Calu3 (cell line): ENCODE measurements around the gene MRM3. TPM values are rescaled to one million over a fixed set of nuclear protein-coding genes. Genes with fewer than 3 reads are reported as not detected.
A peak's percentile ranks its signal among the peaks of the same experiment; 100 is the strongest.

Source experiments
- BruUV-seq: library from RNA; stranded (reverse); fragments of 400-500 nt; replicated peaks from 2 replicates; lab custom pipeline; 2021; lab: Mats Ljungman, UMichigan
- CTCF ChIA-PET: fragments of 300-600 bp; sonication (Branson Sonifier 250); formaldehyde crosslinking; loops from one replicate; lab custom pipeline; 2022; ENCODE audit warnings: antibody characterized with exemption; lab: Charles Lee
- DNase-seq: peaks from one replicate; pipeline ENCODE4 v3.0.0; 2022
- H3K27ac Mint-ChIP-seq: one replicate; pipeline ENCODE4 v1.8.0; 2022; ENCODE audit warnings: mixed read lengths; ENCODE audit not compliant: unreplicated experiment
- H3K27me3 Mint-ChIP-seq: one replicate; pipeline ENCODE4 v1.8.0; 2022; ENCODE audit warnings: mixed read lengths; ENCODE audit not compliant: unreplicated experiment
- H3K36me3 Mint-ChIP-seq: one replicate; pipeline ENCODE4 v1.8.0; 2022; ENCODE audit warnings: mild to moderate bottlenecking, moderate library complexity, mixed read lengths; ENCODE audit not compliant: insufficient read depth, unreplicated experiment
- H3K4me1 Mint-ChIP-seq: one replicate; pipeline ENCODE4 v1.8.0; 2022; ENCODE audit warnings: mild to moderate bottlenecking, low read depth, mixed read lengths; ENCODE audit not compliant: unreplicated experiment
- H3K4me3 Mint-ChIP-seq: one replicate; pipeline ENCODE4 v1.8.0; 2022; ENCODE audit warnings: mild to moderate bottlenecking, low read depth, moderate library complexity, mixed read lengths; ENCODE audit not compliant: unreplicated experiment
- H3K9me3 Mint-ChIP-seq: one replicate; pipeline ENCODE4 v1.8.0; 2022; ENCODE audit warnings: low read depth, mixed read lengths; ENCODE audit not compliant: unreplicated experiment
- intact Hi-C: fragments of 100-400 bp; cut with micrococcal nuclease; formaldehyde crosslinking; loops from one replicate; pipeline ENCODE4 v1.10.0; 2022; ENCODE audit not compliant: unreplicated experiment
- total RNA-seq: library from RNA; stranded (reverse); gene quantifications from 2 replicates; pipeline ENCODE4 v1.2.3, GENCODE V29; 2022
- TF ChIP-seq, protein P1 (sequence below): fragments of 200-600 bp; IDR thresholded peaks from one replicate; pipeline ENCODE4 v1.8.0; 2022; ENCODE audit warnings: antibody characterized with exemption; ENCODE audit not compliant: unreplicated experiment

MRM3 gene
- total RNA-seq, 1 experiment from 2014 or later: 15.0 TPM

GRCh38 chr17:737561-738113 is 44.5 kb upstream of the MRM3 start:
- no TSS peak for BruUV-seq
- Mint-ChIP-seq H3K27ac (no peak overlapping the region), H3K27me3 (no peaks in the 10 kb centered on the region), H3K4me1 (no peaks in the 10 kb centered on the region), H3K4me3 (no peak overlapping the region), H3K36me3 (peaks cover 57% of the 10 kb centered on the region), H3K9me3 (no peaks in the 10 kb centered on the region)
- intact Hi-C loops: no loop called here
- no peak for DNase-seq
- CTCF ChIA-PET: interaction anchor here (0.7 kb wide), 1 partner anchor 76 kb away, joined by 3 read pairs; no protein-coding TSS in a partner anchor
- TF ChIP-seq, protein P1, sequence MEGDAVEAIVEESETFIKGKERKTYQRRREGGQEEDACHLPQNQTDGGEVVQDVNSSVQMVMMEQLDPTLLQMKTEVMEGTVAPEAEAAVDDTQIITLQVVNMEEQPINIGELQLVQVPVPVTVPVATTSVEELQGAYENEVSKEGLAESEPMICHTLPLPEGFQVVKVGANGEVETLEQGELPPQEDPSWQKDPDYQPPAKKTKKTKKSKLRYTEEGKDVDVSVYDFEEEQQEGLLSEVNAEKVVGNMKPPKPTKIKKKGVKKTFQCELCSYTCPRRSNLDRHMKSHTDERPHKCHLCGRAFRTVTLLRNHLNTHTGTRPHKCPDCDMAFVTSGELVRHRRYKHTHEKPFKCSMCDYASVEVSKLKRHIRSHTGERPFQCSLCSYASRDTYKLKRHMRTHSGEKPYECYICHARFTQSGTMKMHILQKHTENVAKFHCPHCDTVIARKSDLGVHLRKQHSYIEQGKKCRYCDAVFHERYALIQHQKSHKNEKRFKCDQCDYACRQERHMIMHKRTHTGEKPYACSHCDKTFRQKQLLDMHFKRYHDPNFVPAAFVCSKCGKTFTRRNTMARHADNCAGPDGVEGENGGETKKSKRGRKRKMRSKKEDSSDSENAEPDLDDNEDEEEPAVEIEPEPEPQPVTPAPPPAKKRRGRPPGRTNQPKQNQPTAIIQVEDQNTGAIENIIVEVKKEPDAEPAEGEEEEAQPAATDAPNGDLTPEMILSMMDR: no peak

DNA sequence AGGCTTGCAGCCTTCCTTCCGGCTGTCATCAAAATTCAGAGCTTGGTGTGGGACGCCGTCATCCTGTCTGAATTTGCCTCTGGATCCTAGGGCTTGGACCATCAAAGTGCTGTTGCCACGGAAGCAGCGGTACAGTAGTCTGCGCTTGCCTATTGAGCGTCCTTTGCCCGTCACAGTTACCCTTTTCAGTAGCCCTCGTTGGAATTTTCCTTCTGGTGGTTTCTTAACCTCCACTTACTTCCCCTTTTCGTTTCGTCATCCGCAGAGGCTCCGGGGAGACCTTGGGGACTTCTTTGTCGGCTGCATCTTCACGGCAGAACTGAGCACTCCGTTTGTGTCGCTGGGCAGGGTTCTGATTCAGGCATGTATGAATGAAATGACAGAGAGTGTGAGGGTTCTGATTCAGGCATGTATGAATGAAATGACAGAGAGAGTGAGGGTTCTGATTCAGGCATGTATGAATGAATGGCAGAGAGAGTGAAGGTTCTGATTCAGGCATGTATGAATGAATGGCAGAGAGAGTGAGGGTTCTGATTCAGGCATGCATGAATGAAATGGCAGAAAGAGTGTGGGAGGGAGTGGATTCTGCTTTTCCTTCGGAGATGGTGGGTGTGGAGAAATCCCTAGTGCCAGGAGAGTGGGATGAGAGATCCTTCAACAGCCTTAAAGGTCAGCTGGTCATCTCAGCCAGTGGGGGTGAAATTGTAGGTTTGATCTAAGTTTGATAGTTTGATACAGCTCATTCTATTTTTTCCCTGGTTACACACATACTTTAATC is 41.7 kb upstream of the MRM3 start:
- Mint-ChIP-seq H3K36me3 (peaks cover 45% of the 10 kb centered on the region), H3K4me1 (no peaks in the 10 kb centered on the region), H3K27ac (peak overlapping the region; percentile 56), H3K9me3 (no peaks in the 10 kb centered on the region), H3K4me3 (no peak overlapping the region), H3K27me3 (no peaks in the 10 kb centered on the region)
- intact Hi-C loops: no loop called here
- TF ChIP-seq, protein P1: no peak
- BruUV-seq: no TSS peak
- CTCF ChIA-PET: no interaction called here
- no peak for DNase-seq

DNA sequence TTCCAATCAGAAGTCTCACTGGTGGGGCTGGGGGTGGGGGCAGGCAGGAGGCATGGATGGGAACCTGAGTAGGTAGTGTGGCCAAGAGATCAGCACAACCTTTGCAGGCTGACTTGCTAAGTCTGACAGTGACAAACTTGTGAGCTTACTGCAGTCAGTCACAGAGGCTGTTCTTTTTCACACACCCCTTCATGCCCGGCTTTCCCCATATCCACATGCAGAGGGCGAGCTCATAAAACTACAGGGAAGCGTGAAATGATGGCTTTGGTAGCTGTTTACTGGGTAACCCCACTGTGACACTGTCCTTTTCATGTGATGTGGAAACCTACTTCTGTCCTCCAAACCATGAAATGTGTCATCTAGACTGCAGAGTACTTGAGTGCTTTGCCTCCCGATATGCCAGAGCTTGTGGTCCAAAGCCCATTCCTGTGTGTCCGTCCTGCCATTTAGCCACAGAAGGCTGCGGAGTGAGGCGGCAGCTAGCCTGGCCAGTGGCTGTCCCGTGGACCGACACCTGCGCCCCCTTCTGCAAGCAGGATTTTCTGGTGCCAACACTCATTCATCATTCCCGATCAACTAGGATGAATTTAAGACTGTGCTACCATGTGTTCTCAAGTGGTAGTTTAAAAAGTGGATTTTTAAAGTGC is 39.9 kb upstream of the MRM3 start:
- DNase-seq: no peak
- Mint-ChIP-seq H3K9me3 (no peaks in the 10 kb centered on the region), H3K36me3 (peaks cover 49% of the 10 kb centered on the region), H3K27ac (no peak overlapping the region), H3K27me3 (no peaks in the 10 kb centered on the region), H3K4me3 (no peak overlapping the region), H3K4me1 (no peaks in the 10 kb centered on the region)
- no TSS peak for BruUV-seq
- intact Hi-C loops: no loop called here
- TF ChIP-seq, protein P1: no peak
- CTCF ChIA-PET: no interaction called here

DNA sequence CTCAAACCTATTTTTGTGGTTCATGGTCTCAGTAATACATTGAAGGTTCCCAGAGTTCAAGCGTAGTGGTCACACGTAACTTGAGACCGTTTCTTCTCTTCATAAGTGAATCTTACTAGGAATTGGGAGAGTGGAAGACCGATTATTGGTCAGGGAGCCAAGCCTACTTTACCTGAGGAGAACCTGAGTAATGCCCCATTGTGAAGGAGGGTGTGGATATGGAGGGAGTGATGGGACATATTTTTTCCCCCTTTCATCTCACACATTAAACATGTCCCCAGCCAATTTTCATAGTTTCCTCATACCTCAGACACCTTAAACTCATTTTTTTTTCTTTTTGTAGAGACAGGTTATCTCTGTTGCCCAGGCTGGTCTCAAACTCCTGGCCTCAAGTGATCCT is 39.0 kb upstream of the MRM3 start:
- H3K9me3 Mint-ChIP-seq: no peaks in the 10 kb centered on the region
- no peak for DNase-seq
- peaks cover 45% of the 10 kb centered on the region for H3K36me3 Mint-ChIP-seq
- H3K4me1 Mint-ChIP-seq: peaks cover 4% of the 10 kb centered on the region
- intact Hi-C loops: no loop called here
- BruUV-seq: no TSS peak
- CTCF ChIA-PET: no interaction called here
- H3K27me3 Mint-ChIP-seq: no peaks in the 10 kb centered on the region
- TF ChIP-seq, protein P1: no peak
- no peak overlapping the region for H3K27ac Mint-ChIP-seq
- H3K4me3 Mint-ChIP-seq: no peak overlapping the region
